ENCODE results near the gene IKZF1.
A peak's percentile ranks its signal among the peaks of the same experiment; 100 is the strongest.

IKZF1 gene

DNA sequence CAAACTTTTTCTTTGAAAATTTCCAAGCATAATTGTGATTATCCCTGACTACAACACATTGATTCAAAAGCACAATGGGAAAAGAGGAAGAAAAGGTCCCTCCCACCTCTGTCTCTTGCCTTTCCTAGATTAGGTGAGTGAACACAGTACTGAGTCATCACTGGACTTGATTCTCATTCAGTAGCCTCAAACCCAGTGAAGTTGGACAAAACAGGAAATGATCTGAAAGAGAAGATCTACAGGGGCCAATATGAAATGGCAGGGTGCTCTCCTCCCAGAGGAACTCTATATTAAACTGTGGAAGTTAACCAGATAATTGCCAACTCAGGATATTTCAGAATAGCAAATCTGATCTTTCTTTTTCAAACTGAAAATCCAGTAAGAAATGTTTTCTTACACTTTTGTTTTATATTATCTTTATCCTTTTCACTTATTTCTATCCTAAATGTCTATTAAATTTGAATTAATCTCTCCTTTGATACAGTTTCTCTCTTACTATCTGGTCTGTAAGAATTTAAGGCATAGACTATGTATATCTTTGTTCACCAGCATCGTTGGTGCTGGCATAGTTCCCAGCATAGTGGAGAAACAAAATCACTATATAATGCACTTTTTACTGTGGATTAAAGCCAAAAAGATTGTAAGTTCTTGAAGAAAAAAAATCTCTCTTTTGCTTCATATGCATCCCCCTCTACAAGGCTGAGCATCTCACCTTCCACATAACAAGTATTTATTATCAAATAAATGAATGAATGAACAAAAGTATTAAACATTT is 41.4 kb upstream of the IKZF1 start:
- H3K4me3 ChIP-seq (replicated peaks; ENCODE audit: insufficient read depth, low read length): no peak overlapping the region
- TF ChIP-seq REST (IDR thresholded peaks at IDR 0.05; ENCODE audit: insufficient replicate concordance, low read depth): no peak
- TF ChIP-seq, protein P1, sequence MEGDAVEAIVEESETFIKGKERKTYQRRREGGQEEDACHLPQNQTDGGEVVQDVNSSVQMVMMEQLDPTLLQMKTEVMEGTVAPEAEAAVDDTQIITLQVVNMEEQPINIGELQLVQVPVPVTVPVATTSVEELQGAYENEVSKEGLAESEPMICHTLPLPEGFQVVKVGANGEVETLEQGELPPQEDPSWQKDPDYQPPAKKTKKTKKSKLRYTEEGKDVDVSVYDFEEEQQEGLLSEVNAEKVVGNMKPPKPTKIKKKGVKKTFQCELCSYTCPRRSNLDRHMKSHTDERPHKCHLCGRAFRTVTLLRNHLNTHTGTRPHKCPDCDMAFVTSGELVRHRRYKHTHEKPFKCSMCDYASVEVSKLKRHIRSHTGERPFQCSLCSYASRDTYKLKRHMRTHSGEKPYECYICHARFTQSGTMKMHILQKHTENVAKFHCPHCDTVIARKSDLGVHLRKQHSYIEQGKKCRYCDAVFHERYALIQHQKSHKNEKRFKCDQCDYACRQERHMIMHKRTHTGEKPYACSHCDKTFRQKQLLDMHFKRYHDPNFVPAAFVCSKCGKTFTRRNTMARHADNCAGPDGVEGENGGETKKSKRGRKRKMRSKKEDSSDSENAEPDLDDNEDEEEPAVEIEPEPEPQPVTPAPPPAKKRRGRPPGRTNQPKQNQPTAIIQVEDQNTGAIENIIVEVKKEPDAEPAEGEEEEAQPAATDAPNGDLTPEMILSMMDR (IDR thresholded peaks at IDR 0.05; ENCODE audit: insufficient read depth, low read length): no peak
- peak; percentile 73; the same call in 1 of the 2 replicates for TF ChIP-seq SPI1 (IDR thresholded peaks at IDR 0.05; ENCODE audit: borderline replicate concordance, low read depth)
- no peak for TF ChIP-seq POLR2AphosphoS5 (IDR thresholded peaks at IDR 0.05; ENCODE audit: low read depth)
- no peak for TF ChIP-seq GABPA (IDR thresholded peaks at IDR 0.05; ENCODE audit: low read depth)
- peak in 1 of 2 experiments; percentile 52 for DNase-seq (ENCODE audit: low read depth in 1 of 2, low spot score in 1 of 2)
- H3K27me3 ChIP-seq (ENCODE audit: insufficient read depth, poor library complexity, severe bottlenecking): no peaks in the 10 kb centered on the region
- H3K27ac ChIP-seq (replicated peaks): no peak overlapping the region

GRCh38 chr7:50264908-50265307 is 39.6 kb upstream of the IKZF1 start:
- DNase-seq (ENCODE audit: low read depth in 1 of 2, low spot score in 1 of 2): no peak
- Histone ChIP-seq H3K27me3 (ENCODE audit: insufficient read depth, poor library complexity, severe bottlenecking) (no peaks in the 10 kb centered on the region), H3K4me3 (replicated peaks; ENCODE audit: insufficient read depth, low read length) (no peak overlapping the region), H3K27ac (replicated peaks) (no peak overlapping the region)
- TF ChIP-seq REST (IDR thresholded peaks at IDR 0.05; ENCODE audit: insufficient replicate concordance, low read depth) (no peak), SPI1 (IDR thresholded peaks at IDR 0.05; ENCODE audit: borderline replicate concordance, low read depth) (no peak), POLR2AphosphoS5 (IDR thresholded peaks at IDR 0.05; ENCODE audit: low read depth) (no peak), GABPA (IDR thresholded peaks at IDR 0.05; ENCODE audit: low read depth) (no peak)
- TF ChIP-seq, protein P1 (IDR thresholded peaks at IDR 0.05; ENCODE audit: insufficient read depth, low read length): no peak

DNA sequence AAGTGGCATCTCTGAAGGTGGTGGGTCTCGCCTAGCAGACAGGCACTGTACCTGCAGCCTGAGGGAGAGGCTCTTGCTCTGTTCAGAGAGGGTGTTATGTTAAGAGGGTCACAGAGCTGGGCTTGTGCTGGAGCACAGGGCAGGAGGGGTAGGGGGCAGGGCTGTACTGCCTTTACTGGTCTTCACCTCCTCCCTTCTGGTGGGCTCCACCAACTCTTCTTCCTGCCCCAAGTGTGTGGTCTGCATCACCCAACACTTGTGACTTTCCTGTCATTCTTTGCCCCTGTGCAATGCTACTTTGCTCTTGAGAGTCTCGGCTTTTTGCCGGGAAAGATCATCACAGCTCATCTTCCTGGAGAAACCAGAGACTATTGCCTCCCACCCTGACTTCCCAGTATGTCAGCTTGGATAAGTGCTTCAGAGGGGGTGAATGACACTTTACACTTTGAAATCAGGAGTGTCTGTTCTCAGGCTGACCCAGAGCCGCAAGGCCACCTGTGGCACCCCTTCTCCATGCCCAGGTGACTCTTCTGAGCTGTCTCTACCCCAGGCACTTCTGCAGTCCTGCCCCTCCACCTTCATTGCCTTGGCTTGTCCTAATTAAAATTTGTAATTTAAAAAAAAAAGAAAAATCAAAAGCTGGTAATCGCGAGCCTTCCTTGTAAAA is 38.4 kb upstream of the IKZF1 start:
- H3K4me3 ChIP-seq (replicated peaks; ENCODE audit: insufficient read depth, low read length): no peak overlapping the region
- H3K27me3 ChIP-seq (ENCODE audit: insufficient read depth, poor library complexity, severe bottlenecking): no peaks in the 10 kb centered on the region
- H3K27ac ChIP-seq (replicated peaks): peak overlapping the region; percentile 63
- DNase-seq (ENCODE audit: low read depth in 1 of 2, low spot score in 1 of 2): no peak
- TF ChIP-seq GABPA (IDR thresholded peaks at IDR 0.05; ENCODE audit: low read depth): no peak
- no peak for TF ChIP-seq REST (IDR thresholded peaks at IDR 0.05; ENCODE audit: insufficient replicate concordance, low read depth)
- TF ChIP-seq, protein P1 (IDR thresholded peaks at IDR 0.05; ENCODE audit: insufficient read depth, low read length): no peak
- TF ChIP-seq SPI1 (IDR thresholded peaks at IDR 0.05; ENCODE audit: borderline replicate concordance, low read depth): no peak
- no peak for TF ChIP-seq POLR2AphosphoS5 (IDR thresholded peaks at IDR 0.05; ENCODE audit: low read depth)
